BJ (cell line): Measurements from ENCODE around the gene FST. TPM values are rescaled to one million over a fixed set of nuclear protein-coding genes. Genes with fewer than 3 reads are reported as not detected.

ENCODE experiments used
- CTCF ChIA-PET: fragments of 350-600 bp; formaldehyde crosslinking; extraction: SDS; loops from one replicate; lab custom pipeline; 2021; ENCODE audit warnings: antibody characterized with exemption, inconsistent platforms; lab: Yijun Ruan, JAX
- POLR2A ChIA-PET: fragments of 300-600 bp; sonication (Branson Sonifier 250); formaldehyde crosslinking; extraction: SDS; loops from one replicate; lab custom pipeline; 2021; ENCODE audit warnings: antibody characterized with exemption; lab: Charles Lee
- DNase-seq: peaks from one replicate; pipeline ENCODE4 v3.0.0-alpha.2; 2011; ENCODE audit warnings: low read depth
- H3K27me3 ChIP-seq: 2 replicates; pipeline ENCODE4 v1.6.0; 2011; ENCODE audit warnings: low read length; ENCODE audit not compliant: control insufficient read depth, insufficient read depth
- H3K36me3 ChIP-seq: 2 replicates; pipeline ENCODE4 v1.5.1; 2011; ENCODE audit warnings: low read length; ENCODE audit not compliant: control insufficient read depth, insufficient read depth
- H3K4me3 ChIP-seq: 2 replicates; pipeline ENCODE4 v1.5.1; 2011; ENCODE audit warnings: low read depth, mild to moderate bottlenecking, control low read depth, low read length
- CTCF ChIP-seq: IDR thresholded peaks from 2 replicates; pipeline ENCODE4 v1.5.1; 2011; ENCODE audit warnings: low read depth, mild to moderate bottlenecking, control low read depth, inconsistent platforms, low read length, moderate library complexity; ENCODE audit not compliant: insufficient read depth
- polyA plus RNA-seq: library from polyadenylated mRNA; depleted of rRNA; stranded (reverse); fragments of >200 nt; gene quantifications from 2 replicates; pipeline ENCODE4 v1.2.3, GENCODE V29; 2011

FST gene
- polyA plus RNA-seq, 1 experiment: 85.5 TPM

DNA sequence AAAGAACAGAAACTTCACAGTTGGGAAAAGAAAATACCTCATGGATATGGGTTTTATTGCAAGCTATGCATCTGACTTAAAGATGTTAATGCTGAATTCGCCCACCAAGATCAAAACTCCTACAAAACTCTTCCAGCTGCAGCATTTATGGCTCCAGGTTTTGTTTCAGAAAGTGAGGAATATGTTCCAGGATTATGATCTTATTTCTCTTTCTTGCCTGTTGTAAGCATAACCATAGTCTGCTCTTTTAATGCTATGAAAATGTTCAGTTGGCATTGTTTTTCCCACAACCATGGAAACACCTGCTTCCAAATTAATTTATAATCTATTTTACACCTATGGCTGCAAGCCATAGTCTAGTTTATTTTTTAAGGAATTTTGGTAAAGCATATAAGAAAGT lies 34.9 kb upstream of the FST start:
- no peak for TF ChIP-seq CTCF
- Histone ChIP-seq H3K27me3 (no peaks in the 10 kb centered on the region), H3K36me3 (no peaks in the 10 kb centered on the region), H3K4me3 (no peak overlapping the region)
- POLR2A ChIA-PET: no interaction called here
- DNase-seq: no peak
- CTCF ChIA-PET: no interaction called here

GRCh38 chr5:53446908-53447307 lies 33.5 kb upstream of the FST start:
- no peak for DNase-seq
- ChIA-PET CTCF (no interaction called here), POLR2A (no interaction called here)
- no peak for TF ChIP-seq CTCF
- H3K36me3 ChIP-seq: no peaks in the 10 kb centered on the region
- no peak overlapping the region for H3K4me3 ChIP-seq
- no peaks in the 10 kb centered on the region for H3K27me3 ChIP-seq

- no peaks in the 10 kb centered on the region for H3K36me3 ChIP-seq
- ChIA-PET CTCF (interaction anchor here (1.0 kb wide), 1 partner anchor 11 kb away, joined by 4 read pairs; no protein-coding TSS in a partner anchor), POLR2A (no interaction called here)
- TF ChIP-seq CTCF: no peak
- H3K27me3 ChIP-seq: no peaks in the 10 kb centered on the region
- no peak for DNase-seq
- H3K4me3 ChIP-seq: no peak overlapping the region
These were observed 31.6 kb upstream of the FST start for GRCh38 chr5:53448851-53449250.

DNA sequence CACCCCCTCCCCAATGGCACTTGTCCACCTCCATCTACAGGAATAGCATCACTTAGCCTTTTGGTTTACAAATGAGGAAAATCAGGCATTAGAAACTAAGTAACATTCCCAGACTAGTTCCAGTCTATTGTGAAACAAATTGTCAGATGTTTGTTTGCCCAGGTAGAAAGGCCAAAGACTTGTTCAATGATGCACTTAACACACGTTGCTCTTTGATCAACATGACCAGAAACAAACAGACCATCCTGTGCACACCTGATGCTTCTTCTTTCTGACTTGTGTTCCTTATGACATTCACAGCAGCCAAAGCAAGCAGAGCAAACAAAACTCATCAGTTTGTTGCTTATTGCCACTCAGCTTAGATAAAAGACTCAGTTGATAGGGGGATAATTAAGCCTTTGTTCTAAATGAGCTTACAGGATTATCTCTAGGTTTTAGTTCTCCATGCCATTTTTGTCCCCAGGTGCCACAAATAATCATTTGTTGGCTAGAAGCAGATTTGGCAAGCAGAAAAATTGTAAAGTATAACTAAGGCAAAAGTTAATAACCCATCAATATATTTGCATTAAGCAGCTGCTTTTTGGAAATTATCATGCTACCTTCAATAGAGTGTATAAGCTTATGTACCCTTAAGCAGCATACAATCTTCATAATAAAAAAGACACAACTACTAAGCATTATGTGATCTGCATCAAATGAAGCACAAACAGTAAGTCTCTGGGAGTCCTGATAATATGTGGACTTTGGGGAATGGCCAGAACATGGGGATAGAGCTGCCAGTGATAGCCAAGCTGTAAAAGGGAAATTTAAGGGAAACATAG lies 26.3 kb upstream of the FST start:
- TF ChIP-seq CTCF: no peak
- no peaks in the 10 kb centered on the region for H3K27me3 ChIP-seq
- no peak for DNase-seq
- ChIA-PET POLR2A (no interaction called here), CTCF (interaction anchor here (1.1 kb wide), 1 partner anchor 16 kb away, joined by 4 read pairs; no protein-coding TSS in a partner anchor)
- no peaks in the 10 kb centered on the region for H3K36me3 ChIP-seq
- H3K4me3 ChIP-seq: no peak overlapping the region

DNA sequence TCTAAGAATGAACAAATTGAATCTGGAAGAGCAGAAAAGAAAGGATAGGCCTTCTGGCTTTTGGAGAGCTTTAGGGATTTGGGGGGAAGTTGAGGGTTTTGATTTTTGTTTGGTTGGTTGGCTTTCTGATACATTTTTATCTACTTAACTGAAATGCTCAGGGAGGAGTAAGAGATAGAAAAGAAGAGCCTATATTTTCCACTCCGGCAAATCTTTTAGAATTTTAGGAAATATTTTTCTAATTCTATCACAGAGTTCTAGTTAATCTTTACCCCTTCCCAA lies 25.8 kb upstream of the FST start:
- TF ChIP-seq CTCF: no peak
- ChIA-PET CTCF (interaction anchor here (1.1 kb wide), 1 partner anchor 15 kb away, joined by 4 read pairs; no protein-coding TSS in a partner anchor), POLR2A (no interaction called here)
- H3K4me3 ChIP-seq: no peak overlapping the region
- no peaks in the 10 kb centered on the region for H3K27me3 ChIP-seq
- DNase-seq: no peak
- no peaks in the 10 kb centered on the region for H3K36me3 ChIP-seq
